Fibroblast of gingiva (primary cell): Measurements from ENCODE around the gene IPO11.
A peak's percentile ranks its signal among the peaks of the same experiment; 100 is the strongest.
"Not testable (repeated sequence)": the region's sequence is repeated elsewhere in the genome, so short reads cannot be mapped to it uniquely, and the experiment has no call there.

Experiments
- DNase-seq: peaks from one replicate; pipeline ENCODE4 v3.0.0-alpha.2; 2011; ENCODE audit warnings: low read depth

The IPO11 gene

DNA sequence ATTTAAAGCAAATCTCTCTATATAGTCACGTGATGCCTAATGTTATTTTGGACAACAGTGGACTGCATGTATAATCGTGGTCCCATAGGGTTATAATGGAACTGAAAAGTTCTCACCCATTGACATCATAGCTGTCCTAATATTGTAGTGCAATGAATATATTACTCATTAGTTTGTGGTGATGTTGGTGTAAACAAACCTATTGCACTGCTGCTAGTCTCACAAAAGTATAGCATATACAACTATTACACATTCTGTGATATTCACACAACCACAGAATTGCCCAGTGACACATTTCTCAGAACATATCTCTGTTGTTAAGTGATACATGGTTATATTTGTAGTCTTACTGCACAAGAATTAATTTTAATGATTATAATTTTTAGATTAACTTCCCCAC, 37.7 kb downstream of the IPO11 start:
- DNase-seq: no peak

DNA sequence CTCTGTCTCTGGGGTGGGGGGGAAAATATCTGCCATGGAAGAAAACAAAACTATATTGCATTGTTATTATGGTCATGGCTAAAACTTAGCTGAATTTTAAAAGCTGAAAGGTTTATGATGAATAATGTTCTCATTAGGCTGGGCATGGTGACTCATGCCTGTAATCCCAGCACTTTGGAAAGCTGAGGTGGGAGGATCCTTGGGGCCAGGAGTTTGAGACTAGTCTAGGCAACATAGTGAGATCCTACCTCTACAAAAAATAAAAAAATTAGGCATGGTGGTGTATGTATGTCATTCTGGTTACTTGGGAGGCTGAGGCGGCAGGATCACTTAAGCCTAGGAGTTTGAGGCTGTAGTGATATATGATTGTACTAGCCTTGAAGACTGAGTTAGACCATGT, 44.5 kb downstream of the IPO11 start:
- DNase-seq: peak; percentile 24

DNA sequence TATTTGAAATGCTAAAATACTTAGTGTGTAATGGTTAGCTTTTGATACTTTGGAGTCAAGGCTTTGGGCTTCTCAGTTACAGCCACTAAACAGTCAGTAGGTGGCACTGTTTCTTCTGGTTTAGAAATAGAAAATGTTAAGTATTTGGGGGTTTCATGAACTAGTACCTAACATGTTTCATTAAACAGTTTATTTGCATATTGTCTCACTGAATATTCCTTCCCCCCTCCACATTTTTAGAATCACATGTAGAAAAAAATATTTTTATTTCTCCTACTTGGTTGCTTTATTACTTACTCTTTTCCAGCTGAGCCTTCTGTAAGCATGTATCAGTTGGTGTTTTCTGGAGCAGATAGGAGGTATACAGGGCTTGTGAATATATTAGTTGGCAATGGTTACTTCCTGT, 48.0 kb downstream of the IPO11 start:
- peak; percentile 44 for DNase-seq

DNA sequence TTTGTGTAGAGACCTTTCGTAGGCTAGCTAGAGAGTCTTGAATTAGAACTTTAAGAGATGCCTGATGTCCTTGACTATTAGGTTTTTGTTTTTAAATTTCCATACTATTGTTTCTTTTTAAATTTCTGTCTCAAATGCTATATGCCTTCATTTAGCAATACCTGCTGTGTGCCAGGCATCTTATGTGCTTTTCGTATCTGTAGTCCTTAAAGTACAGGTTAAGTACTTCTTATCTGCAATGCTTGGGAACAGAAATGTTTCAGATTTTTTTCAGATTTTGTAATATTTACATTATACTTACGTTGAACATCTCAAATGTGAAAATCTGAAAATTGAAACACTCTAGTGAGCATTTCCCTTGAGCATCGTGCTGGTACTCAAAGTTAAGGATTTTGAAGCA, 49.0 kb downstream of the IPO11 start:
- DNase-seq: no peak

DNA sequence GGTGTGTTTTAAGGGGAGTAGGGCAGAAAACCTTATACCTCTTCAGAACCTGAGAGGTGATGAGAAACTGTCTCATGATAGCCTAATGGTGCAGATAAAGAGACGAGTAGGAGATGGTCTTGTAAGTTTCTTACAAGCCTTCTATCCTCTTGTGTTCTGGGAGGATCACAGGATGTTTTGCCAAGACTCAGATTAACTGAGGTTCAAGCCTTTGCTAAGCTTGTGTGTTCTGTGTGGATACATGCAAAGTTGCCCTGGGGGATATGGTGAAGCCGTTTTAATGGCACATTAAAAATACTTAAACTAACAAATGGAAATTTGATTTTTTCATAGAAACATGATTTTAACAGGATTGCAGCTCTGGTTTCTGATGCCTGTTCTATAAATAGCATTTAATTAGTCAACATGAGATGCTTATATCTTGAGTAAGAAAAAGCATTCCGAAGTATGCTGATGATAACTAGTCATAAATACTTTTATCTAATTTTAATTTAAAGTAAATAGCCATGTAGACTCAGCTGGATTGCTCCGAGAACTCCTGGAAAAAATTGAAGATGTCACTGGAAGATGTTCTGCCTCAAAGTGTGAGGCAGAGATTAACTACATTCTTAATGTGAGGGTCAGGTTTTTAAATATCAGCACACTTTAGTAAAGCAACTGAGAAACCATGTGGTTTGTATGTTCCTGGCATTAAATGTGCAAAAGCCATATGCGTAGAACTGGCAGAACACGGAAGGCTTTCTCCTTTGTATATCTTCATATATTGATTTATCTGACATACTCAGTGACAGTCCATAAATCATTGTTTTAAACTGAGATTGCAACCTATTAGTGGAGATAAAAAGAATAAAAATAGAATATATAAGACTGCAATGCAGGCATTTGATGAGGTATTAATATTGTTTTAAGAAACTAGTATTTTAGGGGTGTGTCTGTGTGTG, 53.7 kb downstream of the IPO11 start:
- peak; percentile 5 for DNase-seq

DNA sequence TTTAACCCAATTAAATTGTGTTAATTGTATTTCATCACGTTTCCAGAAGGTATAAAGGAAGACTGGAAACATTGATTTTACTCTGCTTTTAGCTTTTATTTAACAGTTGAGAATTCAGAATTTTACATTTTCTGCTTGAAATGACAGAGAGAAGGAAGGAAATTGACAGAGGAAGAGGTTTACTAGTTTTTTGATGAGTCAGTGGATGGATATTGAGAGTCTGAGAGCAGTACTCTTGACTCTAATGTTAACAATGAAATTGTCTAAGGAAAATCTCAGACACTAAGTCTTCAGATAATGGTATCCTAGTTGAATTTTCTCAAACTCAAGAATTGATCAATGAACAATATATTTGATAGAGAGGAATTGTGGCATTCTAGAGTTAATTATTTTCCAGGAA, 60.6 kb downstream of the IPO11 start:
- no peak for DNase-seq

DNA sequence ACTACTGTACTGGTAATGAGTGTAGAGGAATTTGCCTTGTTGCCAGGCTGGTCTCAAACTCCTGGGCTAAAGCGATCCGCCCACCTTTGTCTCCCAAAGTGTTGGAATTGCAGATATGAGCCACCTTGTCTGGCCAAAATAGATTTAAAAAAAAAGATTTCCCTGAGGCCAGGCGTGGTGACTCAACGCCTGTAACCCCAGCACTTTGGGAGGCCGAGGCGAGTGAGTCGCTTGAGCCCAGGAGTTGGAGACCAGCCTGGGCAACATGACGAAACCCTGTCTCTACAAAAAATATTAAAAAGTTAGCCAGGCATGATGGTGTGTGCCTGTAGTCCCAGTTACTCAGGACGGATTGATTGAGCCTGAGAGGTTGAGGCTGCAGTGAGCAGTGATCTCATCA, 62.5 kb downstream of the IPO11 start:
- peak; percentile 68 for DNase-seq

DNA sequence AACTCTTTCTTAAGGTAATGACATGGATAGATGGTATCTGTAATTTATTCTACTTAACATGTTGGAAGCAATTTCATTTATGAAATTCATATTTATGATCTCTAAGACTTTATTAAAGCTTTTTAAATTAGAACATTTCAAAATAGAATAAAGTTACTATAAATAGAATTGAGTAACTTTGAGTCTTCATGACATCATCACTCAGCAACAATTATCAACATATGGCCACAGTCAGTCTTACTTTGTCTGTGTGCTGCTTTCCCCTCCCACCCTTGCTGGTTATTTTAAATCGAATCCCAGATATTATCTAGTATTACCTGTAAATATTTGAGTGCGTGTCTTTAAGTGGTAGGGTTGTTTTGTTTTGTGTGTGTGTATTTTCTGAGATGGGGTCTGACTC, 65.2 kb downstream of the IPO11 start:
- DNase-seq: peak; percentile 47

DNA sequence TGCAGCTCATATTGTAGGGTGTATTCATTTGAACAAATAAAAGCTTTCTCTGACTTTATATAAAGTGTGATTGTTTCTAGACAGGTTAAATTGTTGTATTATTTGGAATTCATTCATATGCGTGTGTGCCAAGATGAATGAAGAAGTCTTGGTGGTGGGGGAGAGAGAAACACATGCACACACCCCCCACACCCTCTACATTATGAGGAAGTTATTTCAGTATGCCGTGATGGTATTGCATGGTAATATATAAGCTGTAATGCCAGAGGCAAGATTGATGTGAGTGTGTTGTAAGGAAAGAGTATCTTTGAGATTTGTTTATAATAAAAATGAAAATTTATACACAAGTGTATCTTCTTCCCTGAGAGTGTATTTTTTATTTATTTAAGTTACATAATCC, 71.0 kb downstream of the IPO11 start:
- DNase-seq: no peak

DNA sequence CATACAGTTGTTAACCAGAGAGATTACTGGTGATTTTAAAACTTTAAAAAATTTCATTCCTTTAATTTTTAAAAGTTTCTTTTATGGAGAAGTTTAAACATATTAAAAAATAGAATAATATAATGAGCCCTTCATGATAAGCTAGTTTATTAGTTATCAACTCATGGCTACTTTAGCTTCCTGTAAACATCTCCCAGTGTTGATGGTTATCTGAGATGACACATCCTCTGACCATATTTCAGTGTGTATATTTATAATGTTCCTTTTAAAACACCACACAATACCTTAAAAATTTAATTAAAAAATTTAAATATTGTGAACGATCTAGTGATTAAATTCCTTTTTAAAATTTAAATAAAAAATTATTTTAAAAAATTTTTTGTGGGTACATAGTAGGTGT, 74.1 kb downstream of the IPO11 start:
- no peak for DNase-seq

DNA sequence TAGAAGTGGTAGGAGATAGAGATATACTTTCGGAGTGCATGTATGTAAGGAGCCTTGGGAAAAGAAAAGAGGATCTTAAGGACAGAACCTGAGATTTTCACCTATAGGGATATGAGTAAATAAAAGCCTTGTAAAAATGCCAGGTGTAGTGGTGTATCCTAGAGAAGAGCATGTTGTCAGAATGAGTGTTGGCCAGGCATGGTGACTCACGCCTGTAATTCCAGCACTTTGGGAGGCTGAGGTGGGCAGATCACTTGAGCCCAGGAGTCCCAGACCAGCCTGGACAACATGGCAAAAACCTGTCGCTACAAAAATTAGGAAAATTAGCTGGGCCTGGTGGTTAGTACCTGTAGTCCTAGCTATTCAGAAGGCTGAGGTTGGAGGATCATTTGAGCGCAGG, 76.0 kb downstream of the IPO11 start:
- DNase-seq: no peak

DNA sequence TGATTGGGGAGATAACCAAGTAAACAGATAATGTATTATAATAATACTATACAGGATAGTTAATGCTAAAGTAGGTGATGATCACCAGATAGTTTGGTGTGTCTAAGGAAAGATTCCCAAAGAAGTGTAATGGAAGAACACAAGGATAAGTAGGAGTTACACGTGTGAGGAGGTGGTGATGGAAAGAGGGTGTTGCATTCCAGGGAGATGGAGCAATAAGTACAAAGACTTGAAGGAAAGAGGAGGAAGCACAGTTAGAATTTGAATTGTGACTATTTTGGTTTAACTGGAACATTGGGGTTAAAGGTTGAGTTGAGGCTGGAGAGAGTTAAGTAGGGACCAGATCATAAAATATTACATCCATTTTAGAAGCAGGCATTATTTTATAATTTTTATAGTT, 76.9 kb downstream of the IPO11 start:
- DNase-seq: no peak

DNA sequence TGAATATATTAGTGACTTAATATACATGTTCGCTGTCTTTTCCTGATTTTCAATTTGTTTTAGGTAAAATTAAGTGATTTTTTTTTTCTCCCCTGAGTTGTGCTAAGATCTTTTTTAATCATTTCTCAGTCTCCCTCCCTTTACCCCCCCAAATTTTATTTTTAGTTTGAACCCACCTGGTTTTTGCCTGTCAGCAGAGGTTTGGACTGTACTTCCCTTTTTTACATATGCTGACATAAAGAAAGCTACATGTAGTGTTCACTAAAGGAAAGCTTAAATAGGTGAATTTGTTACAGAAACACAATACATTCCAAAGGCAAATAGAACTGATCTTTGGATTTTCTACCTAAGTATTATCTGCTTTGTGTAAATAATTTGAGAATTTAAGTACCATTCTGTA, 82.2 kb downstream of the IPO11 start:
- DNase-seq: no peak

DNA sequence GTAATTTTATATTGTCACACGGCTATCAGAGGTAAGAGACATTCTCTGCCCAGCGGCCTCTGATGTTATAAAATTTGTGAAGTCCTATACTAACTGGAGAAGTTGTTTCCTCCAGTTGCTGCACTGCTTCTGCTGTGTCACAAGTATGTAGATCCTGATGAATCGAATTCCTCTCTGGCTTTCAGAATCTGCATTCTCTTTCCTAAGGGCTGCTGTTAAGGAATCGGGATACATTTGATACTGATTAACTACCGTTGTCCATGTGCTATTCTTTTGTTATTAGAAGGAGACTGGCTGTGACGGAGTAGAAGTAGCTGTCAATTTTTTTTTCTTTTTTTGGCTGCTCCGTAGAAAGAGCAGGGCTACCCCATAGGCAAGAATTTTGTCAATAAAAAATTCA, 84.3 kb downstream of the IPO11 start:
- no peak for DNase-seq

DNA sequence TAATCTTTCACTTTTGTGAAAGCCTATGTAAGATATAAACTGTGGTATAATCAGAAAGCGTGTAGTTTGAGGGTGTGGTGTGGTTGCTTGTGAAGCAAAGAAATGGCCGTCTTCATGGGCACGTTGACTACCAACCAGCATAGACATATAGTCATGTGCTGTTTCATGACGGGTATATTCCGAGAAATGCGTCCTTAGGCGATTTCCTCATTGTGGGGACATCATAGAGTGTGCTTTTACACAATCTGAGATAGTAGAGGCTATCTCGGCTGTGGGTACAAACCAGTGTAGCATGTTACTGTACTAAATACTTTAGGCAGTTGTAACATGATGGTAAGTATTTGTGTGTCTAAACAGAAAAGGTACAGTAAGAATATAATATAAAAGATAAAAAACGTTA, 86.4 kb downstream of the IPO11 start:
- DNase-seq: no peak

DNA sequence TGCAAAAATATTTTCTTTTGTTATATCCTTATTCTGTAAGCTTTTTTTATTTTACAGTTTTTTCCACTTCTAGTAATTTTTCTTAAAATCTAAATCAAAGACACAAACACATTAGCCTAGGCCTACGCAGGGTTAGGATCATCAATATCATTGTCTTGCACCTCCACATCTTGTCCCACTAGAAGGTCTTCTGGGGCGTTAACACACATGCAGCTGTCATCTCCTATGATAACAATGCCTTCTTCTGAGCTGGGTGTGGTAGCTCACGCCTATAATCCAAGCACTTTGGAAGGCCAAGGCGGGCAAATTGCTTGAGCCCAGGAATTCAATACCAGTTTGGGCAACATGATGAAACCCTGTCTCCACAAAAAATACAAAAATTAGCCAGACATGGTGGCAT, 87.2 kb downstream of the IPO11 start:
- DNase-seq: no peak

DNA sequence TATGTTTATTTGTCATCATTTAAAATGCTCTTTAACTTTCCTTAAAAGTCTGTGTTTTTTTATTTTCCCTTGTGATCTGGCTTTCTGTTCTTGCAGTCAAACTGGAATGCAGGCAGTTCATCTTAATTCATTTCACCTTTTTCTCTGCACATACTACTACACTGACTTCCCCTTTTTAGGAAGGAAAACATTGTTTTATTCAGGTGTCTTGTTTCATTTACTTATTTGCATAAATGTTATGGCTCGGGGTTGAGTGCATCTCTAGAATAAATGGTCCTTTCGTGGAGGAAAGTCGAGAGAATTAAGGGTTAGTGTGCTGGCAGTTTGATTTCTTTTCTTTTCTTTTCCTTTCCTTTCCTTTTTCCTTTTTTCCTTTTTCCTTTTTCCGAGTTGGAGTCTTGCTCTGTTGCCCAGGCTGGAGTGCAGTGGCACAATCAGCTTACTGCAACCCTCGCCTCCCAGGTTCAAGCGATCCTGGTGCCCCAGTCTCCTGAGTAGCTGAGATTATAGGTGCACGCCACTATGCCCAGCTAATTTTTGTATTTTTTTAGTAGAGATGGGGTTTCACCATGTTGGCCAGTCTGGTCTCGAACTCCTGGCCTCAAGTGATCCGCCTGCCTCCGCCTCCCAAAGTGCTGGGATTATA, 90.0 kb downstream of the IPO11 start:
- DNase-seq: no peak

DNA sequence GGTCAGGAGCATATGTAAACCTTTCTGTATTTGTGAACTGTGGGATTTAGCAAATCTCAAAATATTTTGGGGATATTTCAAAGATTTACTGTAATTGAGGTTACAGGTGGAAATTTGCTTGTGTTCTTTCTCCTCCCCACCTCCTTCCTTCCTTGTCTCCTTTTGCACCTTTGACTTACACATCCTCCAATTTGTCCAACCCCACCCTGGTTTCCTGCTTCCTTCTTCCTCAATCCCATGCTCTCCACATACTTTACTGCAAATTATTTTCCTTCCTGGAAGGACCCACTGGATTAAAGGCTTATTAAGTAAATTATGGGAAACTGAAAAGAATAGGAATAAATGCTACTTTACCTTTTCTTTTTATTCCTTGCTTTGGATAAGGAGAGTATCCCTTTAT, 91.6 kb downstream of the IPO11 start:
- DNase-seq: no peak

DNA sequence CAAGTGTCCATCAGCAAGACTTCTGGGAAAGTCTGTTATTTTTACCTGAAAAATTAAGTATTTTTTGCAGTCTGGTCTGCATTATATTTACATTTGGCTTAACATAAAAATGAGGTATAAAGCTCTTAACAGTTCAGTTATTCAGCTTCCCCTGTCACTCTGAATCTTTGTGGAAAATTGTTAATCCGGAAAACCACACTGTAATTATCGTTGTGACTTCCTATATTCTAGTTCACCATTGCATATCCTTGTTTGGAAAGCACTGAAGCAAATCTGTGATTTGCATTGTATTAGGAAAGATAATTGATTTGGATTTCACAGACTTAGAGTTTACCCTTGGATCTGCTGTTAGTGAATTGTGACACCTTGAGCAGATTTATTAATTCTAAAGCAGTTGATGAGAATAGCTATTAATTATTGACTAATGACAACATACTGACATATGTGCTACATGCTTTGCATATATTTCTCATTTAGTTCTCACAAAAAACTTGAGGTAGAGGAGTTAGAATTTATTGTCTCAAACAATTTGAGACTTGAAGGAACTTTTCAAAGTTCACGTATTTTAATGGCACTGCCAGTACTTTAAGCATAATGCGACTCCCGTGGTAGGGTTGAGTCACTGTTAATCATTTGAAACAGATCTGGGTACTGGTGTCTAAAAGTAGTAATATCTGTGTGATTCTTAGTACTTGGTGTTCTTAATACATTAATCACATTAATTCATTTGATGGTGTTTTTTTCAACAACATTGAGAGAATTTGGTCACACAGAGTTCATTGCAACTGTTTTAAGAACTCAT, 94.3 kb downstream of the IPO11 start:
- DNase-seq: peak; percentile 10

DNA sequence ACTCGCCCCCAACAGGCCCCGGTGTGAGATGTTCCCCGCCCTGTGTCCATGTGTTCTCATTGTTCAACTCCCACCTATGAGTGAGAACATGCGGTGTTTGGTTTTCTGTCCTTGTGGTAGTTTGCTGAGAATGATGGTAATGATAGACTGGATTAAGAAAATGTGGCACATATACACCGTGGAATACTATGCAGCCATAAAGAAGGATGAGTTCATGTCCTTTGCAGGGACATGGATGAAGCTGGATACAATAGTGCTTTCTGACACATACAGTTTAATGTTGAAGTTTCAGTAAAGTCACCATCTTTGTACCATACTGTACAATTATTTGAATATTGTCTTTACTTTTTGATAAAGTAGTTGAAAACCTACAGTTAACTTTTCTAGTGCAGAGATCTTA, 96.2 kb downstream of the IPO11 start:
- not testable (repeated sequence) for DNase-seq

DNA sequence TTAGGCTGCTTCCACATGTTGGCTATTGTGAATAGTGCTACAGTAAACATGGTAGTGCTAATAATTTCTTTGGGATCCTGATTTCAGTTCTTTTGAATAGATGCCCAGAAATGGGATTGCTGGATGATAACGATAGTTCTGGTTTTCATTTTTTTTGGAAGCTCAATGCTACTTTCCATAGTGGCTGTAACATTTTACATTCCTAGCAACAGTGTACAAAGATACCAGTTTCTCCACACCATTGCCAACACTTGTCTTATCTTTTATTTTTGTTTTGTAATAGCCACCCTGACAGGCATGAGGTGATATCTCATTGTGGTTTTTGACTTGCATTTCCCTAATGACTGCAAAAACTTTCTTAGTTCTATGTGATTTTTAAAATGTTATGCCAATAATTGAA, 97.2 kb downstream of the IPO11 start:
- no peak for DNase-seq

DNA sequence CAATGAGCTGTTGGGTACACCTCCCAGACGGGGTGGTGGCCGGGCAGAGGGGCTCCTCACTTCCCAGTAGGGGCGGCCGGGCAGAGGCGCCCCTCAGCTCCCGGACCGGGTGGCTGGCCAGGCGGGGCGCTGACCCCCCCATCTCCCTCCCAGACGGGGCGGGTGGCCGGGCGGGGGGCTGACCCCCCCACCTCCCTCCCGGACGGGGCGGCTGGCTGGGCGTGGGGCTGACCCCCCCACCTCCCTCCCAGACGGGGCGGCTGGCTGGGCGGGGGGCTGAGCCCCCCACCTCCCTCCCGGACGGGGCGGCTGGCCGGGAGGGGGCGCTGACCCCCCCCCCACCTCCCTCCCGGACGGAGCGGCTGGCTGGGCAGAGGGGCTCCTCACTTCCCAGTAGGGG, 100.5 kb downstream of the IPO11 start:
- not testable (repeated sequence) for DNase-seq
